WTC11 (cell line): ENCODE results near the gene RP2.

ENCODE experiments used
- CREB1 ChIP-seq: sonication (generic); formaldehyde crosslinking; IDR thresholded peaks from 2 replicates; pipeline ENCODE4 v1.8.0; 2023; ENCODE audit warnings: mild to moderate bottlenecking, missing genetic modification reagents
- ETV6 ChIP-seq: sonication (generic); formaldehyde crosslinking; IDR thresholded peaks from 2 replicates; pipeline ENCODE4 v1.8.1; 2022; ENCODE audit warnings: mild to moderate bottlenecking, missing genetic modification reagents
- GABPB1 ChIP-seq: sonication (generic); formaldehyde crosslinking; IDR thresholded peaks from 2 replicates; pipeline ENCODE4 v1.8.1; 2023; ENCODE audit warnings: mild to moderate bottlenecking, missing genetic modification reagents
- NR2C2 ChIP-seq: sonication (generic); formaldehyde crosslinking; IDR thresholded peaks from 2 replicates; pipeline ENCODE4 v1.8.0; 2022; ENCODE audit warnings: mild to moderate bottlenecking, missing genetic modification reagents
- ZNF138 ChIP-seq: sonication (generic); formaldehyde crosslinking; conservative IDR thresholded peaks from 2 replicates; pipeline ENCODE4 v1.8.1; 2022; ENCODE audit warnings: mild to moderate bottlenecking, moderate library complexity, missing genetic modification reagents
- TF ChIP-seq, protein P1 (sequence below): sonication (generic); formaldehyde crosslinking; conservative IDR thresholded peaks from 2 replicates; pipeline ENCODE4 v1.8.1; 2022; ENCODE audit warnings: mild to moderate bottlenecking, missing genetic modification reagents
- TF ChIP-seq, protein P2 (sequence below): sonication (generic); formaldehyde crosslinking; IDR thresholded peaks from 2 replicates; pipeline ENCODE4 v1.8.0; 2022; ENCODE audit warnings: mild to moderate bottlenecking, missing genetic modification reagents
- TF ChIP-seq, protein P3 (sequence below): fragments of 200-600 bp; IDR thresholded peaks from 2 replicates; pipeline ENCODE4 v1.8.0; 2022; ENCODE audit warnings: antibody characterized with exemption
- TF ChIP-seq, protein P4 (sequence below): sonication (generic); formaldehyde crosslinking; IDR thresholded peaks from 2 replicates; pipeline ENCODE4 v1.8.1; 2023; ENCODE audit warnings: mild to moderate bottlenecking, missing genetic modification reagents, moderate library complexity

DNA sequence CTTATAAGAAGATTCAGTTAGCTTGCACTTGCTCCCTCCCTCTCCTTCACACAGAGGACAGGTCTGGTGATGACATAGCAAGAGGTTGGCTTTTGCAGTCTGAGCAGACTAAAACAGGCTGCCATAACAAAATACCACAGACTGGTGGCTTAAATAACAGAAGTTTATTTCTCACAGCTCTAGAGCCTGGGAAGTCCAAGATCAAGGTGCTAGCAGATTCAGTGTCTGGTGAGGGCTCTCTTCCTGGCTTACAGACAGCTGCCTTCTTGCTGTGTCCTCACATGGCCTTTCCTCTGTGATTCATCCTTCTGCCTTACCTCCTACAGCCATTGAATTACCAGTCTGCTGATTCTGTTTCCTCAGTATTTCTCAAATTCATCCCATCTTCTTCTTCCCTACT lies 13.1 kb downstream of the RP2 start:
- TF ChIP-seq, protein P1, sequence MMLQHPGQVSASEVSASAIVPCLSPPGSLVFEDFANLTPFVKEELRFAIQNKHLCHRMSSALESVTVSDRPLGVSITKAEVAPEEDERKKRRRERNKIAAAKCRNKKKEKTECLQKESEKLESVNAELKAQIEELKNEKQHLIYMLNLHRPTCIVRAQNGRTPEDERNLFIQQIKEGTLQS = no peak
- TF ChIP-seq ZNF138 (CRISPR knock-in tag) (no peak), NR2C2 (CRISPR knock-in tag) (no peak), ETV6 (no peak), CREB1 (CRISPR knock-in tag) (no peak), GABPB1 (CRISPR knock-in tag) (no peak)
- TF ChIP-seq, protein P2, sequence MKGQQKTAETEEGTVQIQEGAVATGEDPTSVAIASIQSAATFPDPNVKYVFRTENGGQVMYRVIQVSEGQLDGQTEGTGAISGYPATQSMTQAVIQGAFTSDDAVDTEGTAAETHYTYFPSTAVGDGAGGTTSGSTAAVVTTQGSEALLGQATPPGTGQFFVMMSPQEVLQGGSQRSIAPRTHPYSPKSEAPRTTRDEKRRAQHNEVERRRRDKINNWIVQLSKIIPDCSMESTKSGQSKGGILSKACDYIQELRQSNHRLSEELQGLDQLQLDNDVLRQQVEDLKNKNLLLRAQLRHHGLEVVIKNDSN = no peak
- TF ChIP-seq, protein P3, sequence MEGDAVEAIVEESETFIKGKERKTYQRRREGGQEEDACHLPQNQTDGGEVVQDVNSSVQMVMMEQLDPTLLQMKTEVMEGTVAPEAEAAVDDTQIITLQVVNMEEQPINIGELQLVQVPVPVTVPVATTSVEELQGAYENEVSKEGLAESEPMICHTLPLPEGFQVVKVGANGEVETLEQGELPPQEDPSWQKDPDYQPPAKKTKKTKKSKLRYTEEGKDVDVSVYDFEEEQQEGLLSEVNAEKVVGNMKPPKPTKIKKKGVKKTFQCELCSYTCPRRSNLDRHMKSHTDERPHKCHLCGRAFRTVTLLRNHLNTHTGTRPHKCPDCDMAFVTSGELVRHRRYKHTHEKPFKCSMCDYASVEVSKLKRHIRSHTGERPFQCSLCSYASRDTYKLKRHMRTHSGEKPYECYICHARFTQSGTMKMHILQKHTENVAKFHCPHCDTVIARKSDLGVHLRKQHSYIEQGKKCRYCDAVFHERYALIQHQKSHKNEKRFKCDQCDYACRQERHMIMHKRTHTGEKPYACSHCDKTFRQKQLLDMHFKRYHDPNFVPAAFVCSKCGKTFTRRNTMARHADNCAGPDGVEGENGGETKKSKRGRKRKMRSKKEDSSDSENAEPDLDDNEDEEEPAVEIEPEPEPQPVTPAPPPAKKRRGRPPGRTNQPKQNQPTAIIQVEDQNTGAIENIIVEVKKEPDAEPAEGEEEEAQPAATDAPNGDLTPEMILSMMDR = no peak
- TF ChIP-seq, protein P4, sequence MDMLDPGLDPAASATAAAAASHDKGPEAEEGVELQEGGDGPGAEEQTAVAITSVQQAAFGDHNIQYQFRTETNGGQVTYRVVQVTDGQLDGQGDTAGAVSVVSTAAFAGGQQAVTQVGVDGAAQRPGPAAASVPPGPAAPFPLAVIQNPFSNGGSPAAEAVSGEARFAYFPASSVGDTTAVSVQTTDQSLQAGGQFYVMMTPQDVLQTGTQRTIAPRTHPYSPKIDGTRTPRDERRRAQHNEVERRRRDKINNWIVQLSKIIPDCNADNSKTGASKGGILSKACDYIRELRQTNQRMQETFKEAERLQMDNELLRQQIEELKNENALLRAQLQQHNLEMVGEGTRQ (CRISPR knock-in tag) = no peak
